Loucy (cell line): Measurements from ENCODE around the gene DIPK1B.
"Not testable (repeated sequence)": the region's sequence is repeated elsewhere in the genome, so short reads cannot be mapped to it uniquely, and the experiment has no call there.

Experiments used
- H2AFZ ChIP-seq: fragments of 200-600 bp; sonication (generic); 2 replicates; pipeline ENCODE4 v1.6.0; 2016; ENCODE audit warnings: antibody characterized with exemption, mild to moderate bottlenecking, low read length, moderate library complexity
- H3F3A ChIP-seq: fragments of 200-600 bp; 2 replicates; pipeline ENCODE4 v1.6.0; 2016; ENCODE audit warnings: antibody characterized with exemption, low read depth, mild to moderate bottlenecking
- H3K27me3 ChIP-seq: fragments of 200-600 bp; sonication (generic); 2 replicates; pipeline ENCODE4 v1.6.1; 2014; ENCODE audit warnings: low read length, mild to moderate bottlenecking; ENCODE audit not compliant: insufficient read depth, poor library complexity, severe bottlenecking
- H3K36me3 ChIP-seq: fragments of 200-600 bp; sonication (generic); 2 replicates; pipeline ENCODE4 v1.6.1; 2016; ENCODE audit warnings: low read length; ENCODE audit not compliant: insufficient read depth
- H3K4me1 ChIP-seq: fragments of 200-600 bp; sonication (generic); 2 replicates; pipeline ENCODE4 v1.5.1; 2014; ENCODE audit warnings: low read length, mild to moderate bottlenecking; ENCODE audit not compliant: insufficient read depth, poor library complexity, severe bottlenecking
- H3K4me2 ChIP-seq: fragments of 200-600 bp; sonication (generic); 2 replicates; pipeline ENCODE4 v1.6.0; 2014; ENCODE audit warnings: antibody characterized with exemption, low read length, low read depth, mild to moderate bottlenecking; ENCODE audit not compliant: poor library complexity, severe bottlenecking
- H3K4me3 ChIP-seq: fragments of 200-600 bp; sonication (generic); 2 replicates; pipeline ENCODE4 v1.5.1; 2014; ENCODE audit warnings: low read length, mild to moderate bottlenecking, mixed read lengths; ENCODE audit not compliant: poor library complexity, severe bottlenecking
- H3K79me2 ChIP-seq: fragments of 200-600 bp; sonication (generic); 2 replicates; pipeline ENCODE4 v1.6.1; 2014; ENCODE audit warnings: low read length; ENCODE audit not compliant: insufficient read depth
- H3K9ac ChIP-seq: fragments of 200-600 bp; sonication (generic); 2 replicates; pipeline ENCODE4 v1.6.0; 2014; ENCODE audit warnings: mild to moderate bottlenecking, low read depth, low read length, moderate library complexity; ENCODE audit not compliant: poor library complexity, severe bottlenecking
- H3K9me2 ChIP-seq: fragments of 200-600 bp; sonication (generic); replicated peaks from 2 replicates; pipeline ENCODE4 v1.6.1; 2016; ENCODE audit warnings: low read depth, low read length, mixed read lengths
- H3K9me3 ChIP-seq: fragments of 200-600 bp; sonication (generic); 2 replicates; pipeline ENCODE4 v1.6.1; 2014; ENCODE audit warnings: mild to moderate bottlenecking, antibody characterized with exemption, low read length, low read depth; ENCODE audit not compliant: insufficient read depth
- H4K20me1 ChIP-seq: fragments of 200-600 bp; sonication (generic); 2 replicates; pipeline ENCODE4 v1.6.0; 2014; ENCODE audit warnings: antibody characterized with exemption, low read length, mild to moderate bottlenecking; ENCODE audit not compliant: insufficient read depth, poor library complexity, severe bottlenecking
- EZH2phosphoT487 ChIP-seq: fragments of 200-600 bp; IDR thresholded peaks from 2 replicates; pipeline ENCODE4 v1.6.1; 2018; ENCODE audit warnings: antibody characterized with exemption, mild to moderate bottlenecking, moderate library complexity, borderline replicate concordance
- TF ChIP-seq, protein P1 (sequence below): fragments of 200-600 bp; sonication (generic); conservative IDR thresholded peaks from 2 replicates; pipeline ENCODE4 v1.5.1; 2014; ENCODE audit warnings: mild to moderate bottlenecking, antibody characterized with exemption, low read length

DIPK1B gene

DNA sequence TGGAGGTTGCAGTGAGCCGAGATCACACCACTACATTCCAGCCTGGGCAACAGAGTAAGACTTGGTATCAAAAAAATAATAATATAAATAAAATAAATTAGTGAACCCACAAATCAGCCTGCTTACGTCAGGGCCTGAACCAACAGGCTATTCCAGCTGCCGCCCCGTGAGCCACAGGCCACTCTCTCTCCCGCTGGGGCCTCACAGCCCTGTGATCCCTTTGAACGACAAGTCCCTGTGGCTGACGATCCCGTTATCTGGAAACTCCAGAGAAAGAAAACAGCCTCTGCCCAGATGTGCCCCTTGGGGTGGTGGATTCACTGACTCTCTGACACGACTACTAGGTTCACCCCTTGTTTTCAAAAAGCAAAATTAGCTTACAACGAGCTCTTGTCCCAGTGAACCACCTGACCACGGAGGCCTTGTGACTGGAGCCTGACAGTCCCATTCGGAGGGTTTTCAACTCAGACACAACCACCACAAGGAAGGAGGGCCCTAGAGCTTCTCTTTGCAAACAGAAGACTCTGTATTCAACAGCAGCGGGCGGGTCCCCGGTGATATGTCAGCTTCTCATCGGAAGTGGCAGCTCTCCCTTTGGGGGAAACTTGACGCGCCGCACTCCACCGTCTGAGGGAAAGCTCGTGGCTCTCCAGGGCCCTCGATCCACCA is 4.4 kb upstream of the DIPK1B start:
- no peaks in the 10 kb centered on the region for H3K79me2 ChIP-seq
- H4K20me1 ChIP-seq = no peaks in the 10 kb centered on the region
- H3K4me3 ChIP-seq = no peak overlapping the region
- H3K36me3 ChIP-seq = no peaks in the 10 kb centered on the region
- H3F3A ChIP-seq = no peaks in the 10 kb centered on the region
- H3K9ac ChIP-seq = no peak overlapping the region
- H2AFZ ChIP-seq = no peak overlapping the region
- no peak for TF ChIP-seq EZH2phosphoT487
- TF ChIP-seq, protein P1, sequence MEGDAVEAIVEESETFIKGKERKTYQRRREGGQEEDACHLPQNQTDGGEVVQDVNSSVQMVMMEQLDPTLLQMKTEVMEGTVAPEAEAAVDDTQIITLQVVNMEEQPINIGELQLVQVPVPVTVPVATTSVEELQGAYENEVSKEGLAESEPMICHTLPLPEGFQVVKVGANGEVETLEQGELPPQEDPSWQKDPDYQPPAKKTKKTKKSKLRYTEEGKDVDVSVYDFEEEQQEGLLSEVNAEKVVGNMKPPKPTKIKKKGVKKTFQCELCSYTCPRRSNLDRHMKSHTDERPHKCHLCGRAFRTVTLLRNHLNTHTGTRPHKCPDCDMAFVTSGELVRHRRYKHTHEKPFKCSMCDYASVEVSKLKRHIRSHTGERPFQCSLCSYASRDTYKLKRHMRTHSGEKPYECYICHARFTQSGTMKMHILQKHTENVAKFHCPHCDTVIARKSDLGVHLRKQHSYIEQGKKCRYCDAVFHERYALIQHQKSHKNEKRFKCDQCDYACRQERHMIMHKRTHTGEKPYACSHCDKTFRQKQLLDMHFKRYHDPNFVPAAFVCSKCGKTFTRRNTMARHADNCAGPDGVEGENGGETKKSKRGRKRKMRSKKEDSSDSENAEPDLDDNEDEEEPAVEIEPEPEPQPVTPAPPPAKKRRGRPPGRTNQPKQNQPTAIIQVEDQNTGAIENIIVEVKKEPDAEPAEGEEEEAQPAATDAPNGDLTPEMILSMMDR = no peak
- H3K9me3 ChIP-seq = no peaks in the 10 kb centered on the region
- H3K9me2 ChIP-seq = no peaks in the 10 kb centered on the region
- H3K4me1 ChIP-seq = no peaks in the 10 kb centered on the region
- no peaks in the 10 kb centered on the region for H3K27me3 ChIP-seq
- H3K4me2 ChIP-seq = no peak overlapping the region

DNA sequence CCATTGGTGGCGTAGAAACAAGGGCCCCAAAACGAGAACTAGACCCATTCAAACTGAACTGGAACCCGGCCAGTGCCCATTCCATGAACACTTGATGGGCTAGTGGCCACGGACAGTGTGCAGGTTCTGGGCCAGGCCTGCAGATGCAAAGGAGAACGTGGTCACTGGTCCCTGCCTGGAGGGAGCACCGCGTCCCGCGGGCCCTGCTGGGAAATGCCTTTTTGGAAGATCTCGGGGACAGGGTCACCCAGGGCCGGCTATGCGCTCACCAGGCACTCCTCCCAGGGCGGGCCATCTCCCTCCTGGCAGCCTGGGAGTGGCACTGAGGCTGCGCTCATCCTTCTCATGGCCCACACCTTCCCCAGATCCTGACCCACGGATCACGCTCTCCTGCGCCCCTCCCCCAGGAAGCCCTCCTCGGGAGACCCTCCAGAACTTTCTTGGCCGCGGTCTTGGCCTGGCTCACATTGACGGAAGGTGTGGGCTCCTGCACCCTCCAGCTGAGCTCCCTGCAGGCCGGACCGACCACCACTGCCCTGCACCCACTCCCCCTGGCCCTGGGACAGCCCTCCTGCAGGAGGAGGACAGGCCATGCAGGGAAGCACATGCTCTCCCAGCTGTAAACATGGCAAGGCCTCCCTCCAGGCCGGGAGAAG is 2.8 kb upstream of the DIPK1B start:
- Histone ChIP-seq H3K9me2 (no peaks in the 10 kb centered on the region), H3K9ac (no peak overlapping the region), H3K4me3 (no peak overlapping the region), H3K4me1 (no peaks in the 10 kb centered on the region), H3F3A (no peaks in the 10 kb centered on the region), H2AFZ (no peak overlapping the region), H3K27me3 (no peaks in the 10 kb centered on the region), H4K20me1 (no peaks in the 10 kb centered on the region), H3K36me3 (no peaks in the 10 kb centered on the region), H3K79me2 (no peaks in the 10 kb centered on the region), H3K4me2 (no peak overlapping the region), H3K9me3 (no peaks in the 10 kb centered on the region)
- TF ChIP-seq, protein P1 = no peak
- no peak for TF ChIP-seq EZH2phosphoT487

DNA sequence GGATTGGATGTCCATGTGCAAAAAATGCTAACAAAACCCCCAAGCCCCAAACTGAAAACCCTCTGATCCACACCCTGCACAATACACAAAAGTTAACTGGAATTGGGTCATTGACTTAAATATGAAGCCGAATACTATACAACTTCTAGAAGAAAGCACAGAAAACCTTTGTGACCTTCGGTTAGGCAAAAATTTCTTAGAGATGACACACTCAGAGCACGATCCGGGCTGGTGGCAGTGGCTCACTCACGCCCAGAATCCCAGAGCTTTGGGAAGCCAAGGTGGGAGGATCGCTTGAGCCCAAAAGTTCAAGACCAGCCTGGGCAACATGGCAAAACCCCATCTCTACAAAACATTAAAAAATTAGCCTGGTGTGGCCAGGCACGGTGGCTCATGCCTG is 1.8 kb upstream of the DIPK1B start:
- no peaks in the 10 kb centered on the region for H3K9me3 ChIP-seq
- no peaks in the 10 kb centered on the region for H3F3A ChIP-seq
- no peaks in the 10 kb centered on the region for H3K27me3 ChIP-seq
- no peaks in the 10 kb centered on the region for H3K9me2 ChIP-seq
- no peaks in the 10 kb centered on the region for H3K36me3 ChIP-seq
- no peak for TF ChIP-seq EZH2phosphoT487
- TF ChIP-seq, protein P1 = no peak
- no peaks in the 10 kb centered on the region for H3K4me1 ChIP-seq
- H4K20me1 ChIP-seq = no peaks in the 10 kb centered on the region
- H2AFZ ChIP-seq = no peak overlapping the region
- H3K4me3 ChIP-seq = no peak overlapping the region
- H3K79me2 ChIP-seq = no peaks in the 10 kb centered on the region
- H3K9ac ChIP-seq = no peak overlapping the region
- H3K4me2 ChIP-seq = no peak overlapping the region

DNA sequence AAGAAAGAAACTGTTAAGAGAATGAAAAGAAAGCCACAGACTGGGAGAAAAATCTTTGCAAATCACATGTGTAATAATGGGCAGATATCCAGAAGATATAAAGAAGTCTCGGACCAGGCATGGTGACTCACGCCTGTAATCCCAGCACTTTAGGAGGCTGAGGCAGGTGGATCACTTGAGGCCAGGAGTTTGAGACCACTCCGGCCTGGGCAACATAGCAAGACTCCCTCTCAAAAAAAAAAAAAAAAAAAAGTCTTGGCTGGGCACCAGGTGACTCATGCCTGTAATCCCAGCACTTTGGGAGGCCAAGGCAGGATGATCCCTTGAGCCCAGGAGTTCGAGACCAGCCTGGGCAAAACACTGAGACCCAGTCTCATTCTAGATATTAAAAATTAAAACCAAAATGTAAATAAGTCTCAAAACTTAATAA is 1.1 kb upstream of the DIPK1B start:
- not testable (repeated sequence) for H2AFZ ChIP-seq, H3K4me1 ChIP-seq, H3K79me2 ChIP-seq, H3F3A ChIP-seq, H3K9ac ChIP-seq, H3K4me3 ChIP-seq, H3K36me3 ChIP-seq, H3K4me2 ChIP-seq, H4K20me1 ChIP-seq, H3K9me3 ChIP-seq, H3K9me2 ChIP-seq, H3K27me3 ChIP-seq
